ENCODE data around the gene LAMA2. TPM values are rescaled to one million over a fixed set of nuclear protein-coding genes. Genes with fewer than 3 reads are reported as not detected.

Gene LAMA2
- total and polyA plus RNA-seq, 10 donors, result 0.83 to 66.6 (median 18.8) TPM

DNA sequence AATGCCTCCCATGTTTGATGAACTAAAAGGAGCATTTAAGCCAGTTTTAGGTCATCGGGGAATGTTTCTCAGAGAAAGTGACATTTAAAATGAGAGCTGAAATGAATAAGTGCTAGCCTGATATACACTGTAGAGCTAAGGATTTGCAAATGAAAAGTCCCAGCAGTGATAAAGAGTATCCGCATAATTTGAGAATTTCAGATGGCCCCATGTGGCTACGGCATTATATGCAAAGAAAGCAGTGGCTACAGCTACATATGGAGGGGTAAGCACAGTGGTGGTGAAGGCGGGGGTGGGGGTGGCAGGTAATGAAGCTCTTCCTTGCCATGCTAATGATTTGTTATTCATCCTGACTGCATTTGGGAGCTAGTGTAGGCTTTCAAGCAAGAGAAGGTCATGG, 455.7 kb downstream of the LAMA2 start:
- Histone ChIP-seq H3K9me3 (no peaks in the 10 kb centered on the region), H3K27me3 (replicated peaks in 1 of 7) (no peaks in the 10 kb centered on the region), H3K4me3 (no peak overlapping the region), H3K36me3 (no peaks in the 10 kb centered on the region), H3K27ac (no peak overlapping the region), H3K4me1 (no peaks in the 10 kb centered on the region)
- DNase-seq, result no peak
- WGBS, 5 donors, result 84 to 95% (median 84%) methylated on average over 4 of the region's 4 CpGs
- no peak for TF ChIP-seq POLR2A (IDR thresholded peaks at IDR 0.05)
- no peak for TF ChIP-seq POLR2AphosphoS5 (IDR thresholded peaks at IDR 0.05)
- TF ChIP-seq, protein P1, sequence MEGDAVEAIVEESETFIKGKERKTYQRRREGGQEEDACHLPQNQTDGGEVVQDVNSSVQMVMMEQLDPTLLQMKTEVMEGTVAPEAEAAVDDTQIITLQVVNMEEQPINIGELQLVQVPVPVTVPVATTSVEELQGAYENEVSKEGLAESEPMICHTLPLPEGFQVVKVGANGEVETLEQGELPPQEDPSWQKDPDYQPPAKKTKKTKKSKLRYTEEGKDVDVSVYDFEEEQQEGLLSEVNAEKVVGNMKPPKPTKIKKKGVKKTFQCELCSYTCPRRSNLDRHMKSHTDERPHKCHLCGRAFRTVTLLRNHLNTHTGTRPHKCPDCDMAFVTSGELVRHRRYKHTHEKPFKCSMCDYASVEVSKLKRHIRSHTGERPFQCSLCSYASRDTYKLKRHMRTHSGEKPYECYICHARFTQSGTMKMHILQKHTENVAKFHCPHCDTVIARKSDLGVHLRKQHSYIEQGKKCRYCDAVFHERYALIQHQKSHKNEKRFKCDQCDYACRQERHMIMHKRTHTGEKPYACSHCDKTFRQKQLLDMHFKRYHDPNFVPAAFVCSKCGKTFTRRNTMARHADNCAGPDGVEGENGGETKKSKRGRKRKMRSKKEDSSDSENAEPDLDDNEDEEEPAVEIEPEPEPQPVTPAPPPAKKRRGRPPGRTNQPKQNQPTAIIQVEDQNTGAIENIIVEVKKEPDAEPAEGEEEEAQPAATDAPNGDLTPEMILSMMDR (IDR thresholded peaks at IDR 0.05 in 8 of 11, conservative IDR thresholded peaks at IDR 0.05 in 3 of 11), result no peak
- intact Hi-C loops (cut with DNase I; ENCODE audit: low total_unique reads), result no loop called here

DNA sequence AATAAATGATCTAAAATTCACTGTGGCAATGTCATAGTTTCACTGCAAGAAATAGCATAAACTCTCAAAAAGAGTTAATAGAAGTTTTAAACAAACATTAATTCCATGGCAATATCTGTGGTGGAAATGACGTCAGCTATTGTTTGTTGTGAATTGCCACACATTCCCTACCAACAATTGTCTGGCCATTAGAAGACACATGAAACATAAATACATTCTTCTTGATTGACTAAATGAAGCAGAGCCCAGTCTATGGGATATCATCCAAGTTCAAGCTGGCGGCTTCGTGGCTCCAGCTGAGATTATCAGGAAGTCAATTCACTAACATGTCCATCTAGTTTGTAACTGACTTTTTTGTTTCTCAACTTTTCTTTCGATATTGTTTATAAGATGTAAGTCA, 458.0 kb downstream of the LAMA2 start:
- H3K27me3 ChIP-seq (replicated peaks in 1 of 7), result no peaks in the 10 kb centered on the region
- no peaks in the 10 kb centered on the region for H3K4me1 ChIP-seq
- intact Hi-C loops (cut with DNase I; ENCODE audit: low total_unique reads), result no loop called here
- H3K36me3 ChIP-seq, result no peaks in the 10 kb centered on the region
- H3K9me3 ChIP-seq, result no peaks in the 10 kb centered on the region
- no peak for DNase-seq
- WGBS, 5 donors, result 75 to 92% (median 88%) methylated on average over 4 of the region's 4 CpGs
- no peak overlapping the region for H3K4me3 ChIP-seq
- TF ChIP-seq, protein P1 (IDR thresholded peaks at IDR 0.05 in 8 of 11, conservative IDR thresholded peaks at IDR 0.05 in 3 of 11), result no peak
- TF ChIP-seq POLR2A (IDR thresholded peaks at IDR 0.05), result no peak
- no peak for TF ChIP-seq POLR2AphosphoS5 (IDR thresholded peaks at IDR 0.05)
- H3K27ac ChIP-seq, result no peak overlapping the region

DNA sequence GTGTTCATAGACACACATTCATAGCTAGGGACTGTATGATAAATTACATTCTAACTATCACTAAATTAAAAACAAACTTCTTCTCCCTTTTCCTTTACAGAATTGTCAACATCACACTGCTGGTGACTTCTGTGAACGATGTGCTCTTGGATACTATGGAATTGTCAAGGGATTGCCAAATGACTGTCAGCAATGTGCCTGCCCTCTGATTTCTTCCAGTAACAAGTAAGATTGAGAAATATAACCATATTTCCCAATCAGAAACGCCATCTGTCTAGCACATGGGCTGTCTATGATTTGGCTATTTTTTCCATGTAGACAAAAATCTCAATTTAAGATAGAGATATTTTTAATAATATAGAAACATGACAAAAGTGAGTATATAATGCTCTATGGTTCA, 459.3 kb downstream of the LAMA2 start:
- WGBS, 5 donors, result 57 to 68% (median 64%) methylated on average over 2 of the region's 2 CpGs
- H3K4me3 ChIP-seq, result no peak overlapping the region
- TF ChIP-seq, protein P1 (IDR thresholded peaks at IDR 0.05 in 8 of 11, conservative IDR thresholded peaks at IDR 0.05 in 3 of 11), result no peak
- TF ChIP-seq POLR2AphosphoS5 (IDR thresholded peaks at IDR 0.05), result no peak
- no peak for TF ChIP-seq POLR2A (IDR thresholded peaks at IDR 0.05)
- no peak overlapping the region for H3K27ac ChIP-seq
- intact Hi-C loops (cut with DNase I; ENCODE audit: low total_unique reads), result no loop called here
- H3K27me3 ChIP-seq (replicated peaks in 1 of 7), result no peaks in the 10 kb centered on the region
- no peaks in the 10 kb centered on the region for H3K36me3 ChIP-seq
- H3K9me3 ChIP-seq, result no peaks in the 10 kb centered on the region
- no peak for DNase-seq
- H3K4me1 ChIP-seq, result no peaks in the 10 kb centered on the region

DNA sequence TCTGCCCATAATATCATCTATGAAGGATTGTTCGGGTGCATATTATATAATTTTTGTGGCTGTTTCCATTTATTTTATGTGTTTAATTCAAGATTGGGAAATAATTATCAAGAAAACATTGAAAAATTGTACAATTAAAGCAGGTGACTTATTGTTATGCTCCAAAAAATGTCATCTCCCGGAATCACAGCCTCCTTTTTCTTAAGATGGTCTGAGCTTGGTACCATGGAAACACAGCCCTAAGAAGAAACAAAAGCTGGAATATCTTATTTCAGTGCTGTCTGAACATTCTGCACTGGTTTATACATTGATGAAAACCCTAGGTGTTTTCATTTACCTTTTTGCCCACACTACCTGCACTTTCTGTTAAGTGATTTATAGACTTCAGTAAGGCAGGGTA, 459.9 kb downstream of the LAMA2 start:
- H3K9me3 ChIP-seq, result no peaks in the 10 kb centered on the region
- intact Hi-C loops (cut with DNase I; ENCODE audit: low total_unique reads), result no loop called here
- no peak for DNase-seq
- 84 to 97% (median 87%) methylated on average over 2 of the region's 2 CpGs for WGBS, 5 donors
- H3K27me3 ChIP-seq (replicated peaks in 1 of 7), result no peaks in the 10 kb centered on the region
- H3K4me3 ChIP-seq, result no peak overlapping the region
- TF ChIP-seq, protein P1 (IDR thresholded peaks at IDR 0.05 in 8 of 11, conservative IDR thresholded peaks at IDR 0.05 in 3 of 11), result no peak
- no peak for TF ChIP-seq POLR2AphosphoS5 (IDR thresholded peaks at IDR 0.05)
- TF ChIP-seq POLR2A (IDR thresholded peaks at IDR 0.05), result no peak
- H3K36me3 ChIP-seq, result no peaks in the 10 kb centered on the region
- H3K27ac ChIP-seq, result no peak overlapping the region
- no peaks in the 10 kb centered on the region for H3K4me1 ChIP-seq

Measured in spleen (tissue), 11 donors.